AG04449 (cell line): ENCODE results near the gene CEACAM1.
"Not testable (repeated sequence)": the region's sequence is repeated elsewhere in the genome, so short reads cannot be mapped to it uniquely, and the experiment has no call there.

Experiments
- CTCF ChIA-PET: fragments of 350-600 bp; formaldehyde crosslinking; extraction: SDS; loops from one replicate; lab custom pipeline; 2021; ENCODE audit warnings: antibody characterized with exemption; lab: Yijun Ruan, JAX
- POLR2A ChIA-PET: fragments of 400-600, 350-600 bp; formaldehyde crosslinking; extraction: SDS; loops from one replicate; lab custom pipeline; 2020; ENCODE audit warnings: antibody characterized with exemption, inconsistent platforms; lab: Yijun Ruan, JAX
- DNase-seq: peaks from one replicate; pipeline ENCODE4 v3.0.0-alpha.2; 2010; ENCODE audit warnings: low read depth, low spot score
- H3K4me3 ChIP-seq: 2 replicates; pipeline ENCODE4 v1.5.1; 2011; ENCODE audit warnings: low read depth, mild to moderate bottlenecking, control low read depth, low read length
- TF ChIP-seq, protein P1 (sequence below): IDR thresholded peaks from one replicate; pipeline ENCODE4 v1.5.1; 2011; ENCODE audit warnings: mild to moderate bottlenecking, moderate library complexity, low read length, control low read depth, inconsistent platforms; ENCODE audit not compliant: insufficient read depth; ENCODE audit errors: missing control alignments

The CEACAM1 gene

DNA sequence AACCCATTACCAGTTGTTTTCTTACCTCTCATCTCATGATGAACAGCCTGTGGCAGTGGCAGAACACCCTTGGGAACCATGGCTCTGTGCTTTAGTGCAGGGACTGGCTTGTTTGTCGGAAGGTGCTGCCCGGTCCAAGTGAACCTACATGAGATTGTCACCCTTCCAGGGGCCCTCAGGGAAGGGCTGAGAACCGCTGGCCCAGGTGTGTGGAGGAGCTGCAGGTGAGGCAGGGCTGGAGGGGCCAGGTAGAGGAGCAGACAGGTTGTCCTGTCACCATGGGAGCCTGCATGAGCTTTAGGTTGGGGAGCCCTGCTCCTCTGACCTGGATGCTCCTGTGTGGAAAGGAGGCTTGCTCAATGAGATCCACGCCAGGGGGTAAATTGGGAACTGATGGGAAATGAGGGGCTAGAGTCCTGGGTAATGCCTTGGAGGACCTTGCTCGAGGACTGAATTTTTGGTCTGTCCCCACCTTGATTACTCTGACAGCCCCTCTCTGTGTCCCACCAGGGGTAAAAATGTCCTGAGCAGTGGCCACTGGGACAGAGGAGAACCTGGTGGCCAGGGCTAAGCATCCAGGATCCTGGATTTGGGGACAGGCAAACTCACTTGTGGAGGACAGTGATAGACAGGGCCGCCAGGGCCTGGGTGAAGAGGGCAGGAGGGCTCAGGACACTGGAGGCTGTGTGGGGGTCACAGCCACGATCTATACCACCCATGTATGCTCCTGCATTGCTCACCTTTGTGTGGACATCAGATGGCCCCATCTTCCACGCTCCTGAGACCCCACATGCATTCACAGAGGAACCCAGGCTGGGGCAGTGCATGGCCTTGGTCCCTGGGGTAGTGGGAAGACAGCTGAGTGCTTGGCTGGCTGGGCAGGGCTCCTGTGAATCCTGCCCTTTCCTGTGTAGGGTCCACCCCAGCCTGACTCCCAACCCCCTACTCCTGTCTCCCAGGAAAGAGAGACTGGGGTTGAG is 24.1 kb upstream of the CEACAM1 start:
- DNase-seq: no peak
- ChIA-PET POLR2A (no interaction called here), CTCF (interaction anchor here (1.3 to 2.4 kb wide), 2 partner anchors 11 to 12 kb away, joined by 3 to 8 read pairs; no protein-coding TSS in a partner anchor)
- no peak overlapping the region for H3K4me3 ChIP-seq
- TF ChIP-seq, protein P1, sequence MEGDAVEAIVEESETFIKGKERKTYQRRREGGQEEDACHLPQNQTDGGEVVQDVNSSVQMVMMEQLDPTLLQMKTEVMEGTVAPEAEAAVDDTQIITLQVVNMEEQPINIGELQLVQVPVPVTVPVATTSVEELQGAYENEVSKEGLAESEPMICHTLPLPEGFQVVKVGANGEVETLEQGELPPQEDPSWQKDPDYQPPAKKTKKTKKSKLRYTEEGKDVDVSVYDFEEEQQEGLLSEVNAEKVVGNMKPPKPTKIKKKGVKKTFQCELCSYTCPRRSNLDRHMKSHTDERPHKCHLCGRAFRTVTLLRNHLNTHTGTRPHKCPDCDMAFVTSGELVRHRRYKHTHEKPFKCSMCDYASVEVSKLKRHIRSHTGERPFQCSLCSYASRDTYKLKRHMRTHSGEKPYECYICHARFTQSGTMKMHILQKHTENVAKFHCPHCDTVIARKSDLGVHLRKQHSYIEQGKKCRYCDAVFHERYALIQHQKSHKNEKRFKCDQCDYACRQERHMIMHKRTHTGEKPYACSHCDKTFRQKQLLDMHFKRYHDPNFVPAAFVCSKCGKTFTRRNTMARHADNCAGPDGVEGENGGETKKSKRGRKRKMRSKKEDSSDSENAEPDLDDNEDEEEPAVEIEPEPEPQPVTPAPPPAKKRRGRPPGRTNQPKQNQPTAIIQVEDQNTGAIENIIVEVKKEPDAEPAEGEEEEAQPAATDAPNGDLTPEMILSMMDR: no peak

DNA sequence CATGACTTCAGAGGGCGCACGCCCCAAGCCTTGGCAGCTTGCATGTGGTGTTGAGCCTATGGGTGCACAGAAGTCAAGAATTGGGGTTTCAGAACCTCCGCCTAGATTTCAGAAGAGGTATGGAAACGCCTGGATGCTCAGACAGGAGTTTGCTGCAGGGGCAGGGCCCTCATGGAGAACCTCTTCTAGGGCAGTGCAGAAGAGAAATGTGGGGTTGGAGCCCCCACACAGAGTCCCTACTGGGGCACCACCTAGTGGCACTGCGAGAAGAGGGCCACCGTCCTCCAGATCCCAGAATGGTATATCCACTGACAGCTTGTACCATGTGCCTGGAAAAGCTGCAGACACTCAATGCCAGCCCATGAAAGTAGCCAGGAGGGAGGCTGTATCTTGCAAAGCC is 22.2 kb upstream of the CEACAM1 start:
- POLR2A ChIA-PET: not testable (repeated sequence)

DNA sequence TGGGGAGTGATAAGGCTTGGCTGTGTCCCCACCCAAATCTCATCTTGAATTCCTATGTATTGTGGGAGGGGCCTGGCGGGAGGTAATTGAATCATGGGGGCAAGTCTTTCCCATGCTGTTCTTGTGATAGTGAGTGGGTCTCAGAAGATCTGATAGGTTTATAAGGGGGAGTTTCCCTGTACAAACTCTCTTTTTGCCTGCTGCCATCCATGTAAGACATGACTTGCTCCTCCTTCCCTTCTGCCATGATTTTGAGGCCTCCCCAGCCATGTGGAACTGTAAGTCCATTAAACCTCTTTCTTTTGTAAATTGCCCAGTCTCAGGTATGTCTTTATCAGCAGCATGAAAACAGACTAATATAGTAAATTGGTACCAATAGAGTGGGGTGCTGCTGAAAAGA is 20.8 kb upstream of the CEACAM1 start:
- DNase-seq, POLR2A ChIA-PET, CTCF ChIA-PET, H3K4me3 ChIP-seq: not testable (repeated sequence)

More for the DNA sequence above, 22.2 kb upstream of the CEACAM1 start:
- CTCF ChIA-PET: interaction anchor here (1.0 to 2.4 kb wide), 2 partner anchors 13 to 18 kb away, joined by 3 to 8 read pairs; no protein-coding TSS in a partner anchor
- H3K4me3 ChIP-seq, DNase-seq: not testable (repeated sequence)

- POLR2A ChIA-PET: no interaction called here
- no peak for DNase-seq
Measured at GRCh38 chr19:42548552-42548951, 20.3 kb upstream of the CEACAM1 start.

GRCh38 chr19:42547929-42548328 is 19.6 kb upstream of the CEACAM1 start:
- CTCF ChIA-PET: no interaction called here
- TF ChIP-seq, protein P1: no peak
- no peak overlapping the region for H3K4me3 ChIP-seq
- DNase-seq: no peak
- POLR2A ChIA-PET: no interaction called here

More at GRCh38 chr19:42548552-42548951, 20.3 kb upstream of the CEACAM1 start:
- CTCF ChIA-PET: no interaction called here
- TF ChIP-seq, protein P1: no peak
- H3K4me3 ChIP-seq: no peak overlapping the region

DNA sequence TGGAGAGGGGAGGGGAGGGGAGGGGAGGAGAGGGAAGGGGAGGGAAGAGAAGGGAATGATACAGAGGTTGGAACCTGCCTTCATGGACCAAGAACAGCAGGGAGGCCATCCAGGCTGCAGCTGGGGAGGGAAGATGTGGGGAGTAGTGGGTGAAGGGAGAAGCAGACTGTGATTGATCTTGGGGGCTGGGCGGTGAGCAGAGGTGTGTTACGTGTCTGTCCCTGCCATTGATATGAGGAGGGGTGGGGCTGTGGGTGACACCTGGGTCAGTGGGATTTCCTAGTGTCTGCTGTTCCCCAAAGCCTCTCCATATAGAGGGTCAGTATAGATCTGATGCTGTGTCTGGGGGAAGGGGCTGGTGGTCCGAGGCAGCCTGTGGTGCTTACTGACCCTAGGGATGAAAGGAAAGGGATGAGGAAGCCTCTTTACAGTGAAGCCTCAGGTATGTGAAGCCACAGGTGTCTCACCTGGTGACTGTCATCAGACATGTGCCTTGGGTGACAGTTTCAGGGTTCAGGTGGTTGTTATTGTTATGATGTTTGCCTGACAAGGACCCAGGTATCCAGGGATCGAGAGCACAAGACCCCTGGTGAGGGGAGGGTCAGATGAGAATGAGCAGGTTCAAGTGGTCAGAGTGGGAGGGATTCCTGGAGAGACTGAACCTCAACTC is 18.7 kb upstream of the CEACAM1 start:
- DNase-seq: no peak
- TF ChIP-seq, protein P1: no peak
- CTCF ChIA-PET: interaction anchor here (2.7 kb wide), 1 partner anchor 18 kb away, joined by 11 read pairs; the partner anchor contains the start of gene CEACAM1
- no peak overlapping the region for H3K4me3 ChIP-seq
- POLR2A ChIA-PET: no interaction called here

DNA sequence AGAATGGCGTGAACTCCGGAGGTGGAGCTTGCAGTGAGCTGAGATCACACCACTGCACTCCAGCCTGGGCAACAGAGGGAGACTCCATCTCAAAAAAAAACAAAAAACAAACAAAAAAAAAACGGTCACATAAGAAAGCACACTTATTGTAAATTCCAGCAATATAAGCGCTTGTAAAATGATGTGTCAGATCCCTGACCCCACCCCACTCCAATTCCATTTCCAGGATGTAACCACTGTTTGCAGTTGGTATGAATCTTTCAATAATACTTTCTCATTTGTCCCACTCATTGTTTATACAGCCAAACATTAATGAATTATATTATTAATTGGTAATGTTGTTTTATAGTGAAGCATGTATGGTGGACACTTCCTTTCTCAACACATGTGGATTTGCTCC is 15.9 kb upstream of the CEACAM1 start:
- DNase-seq: no peak
- H3K4me3 ChIP-seq: no peak overlapping the region
- TF ChIP-seq, protein P1: no peak
- ChIA-PET POLR2A (no interaction called here), CTCF (no interaction called here)
